Osteocyte (in vitro differentiated cells): ENCODE measurements around the gene PLD3. TPM values are rescaled to one million over a fixed set of nuclear protein-coding genes. Genes with fewer than 3 reads are reported as not detected.
A peak's percentile ranks its signal among the peaks of the same experiment; 100 is the strongest.

Experiments used
- DNase-seq: peaks from one replicate; pipeline ENCODE4 v3.0.0; 2021; ENCODE audit warnings: mixed read lengths; ENCODE audit not compliant: unreplicated experiment; ENCODE audit errors: extremely low spot score
- H3K27ac Mint-ChIP-seq: one replicate; pipeline ENCODE4 v1.8.0; 2021; ENCODE audit warnings: mild to moderate bottlenecking, mixed read lengths; ENCODE audit not compliant: unreplicated experiment
- H3K27me3 Mint-ChIP-seq: one replicate; pipeline ENCODE4 v1.8.0; 2021; ENCODE audit warnings: mixed read lengths; ENCODE audit not compliant: unreplicated experiment
- H3K36me3 Mint-ChIP-seq: one replicate; pipeline ENCODE4 v1.8.0; 2021; ENCODE audit warnings: mixed read lengths; ENCODE audit not compliant: unreplicated experiment
- H3K4me1 Mint-ChIP-seq: one replicate; pipeline ENCODE4 v1.8.0; 2021; ENCODE audit warnings: mixed read lengths; ENCODE audit not compliant: unreplicated experiment
- H3K4me3 Mint-ChIP-seq: one replicate; pipeline ENCODE4 v1.8.0; 2021; ENCODE audit warnings: mild to moderate bottlenecking, moderate library complexity, mixed read lengths; ENCODE audit not compliant: unreplicated experiment
- H3K9me3 Mint-ChIP-seq: one replicate; pipeline ENCODE4 v1.8.0; 2021; ENCODE audit warnings: mixed read lengths; ENCODE audit not compliant: unreplicated experiment
- total RNA-seq: library from RNA; stranded (reverse); gene quantifications from 2 replicates; pipeline ENCODE4 v1.2.1, GENCODE V29; 2021
- TF ChIP-seq, protein P1 (sequence below): fragments of 200-600 bp; sonication (generic); IDR thresholded peaks from 2 replicates; pipeline ENCODE4 v1.5.0; 2021; ENCODE audit warnings: antibody characterized with exemption, mild to moderate bottlenecking, moderate library complexity

PLD3 gene
- total RNA-seq, 1 donor from 2014 or later: 499 TPM

DNA sequence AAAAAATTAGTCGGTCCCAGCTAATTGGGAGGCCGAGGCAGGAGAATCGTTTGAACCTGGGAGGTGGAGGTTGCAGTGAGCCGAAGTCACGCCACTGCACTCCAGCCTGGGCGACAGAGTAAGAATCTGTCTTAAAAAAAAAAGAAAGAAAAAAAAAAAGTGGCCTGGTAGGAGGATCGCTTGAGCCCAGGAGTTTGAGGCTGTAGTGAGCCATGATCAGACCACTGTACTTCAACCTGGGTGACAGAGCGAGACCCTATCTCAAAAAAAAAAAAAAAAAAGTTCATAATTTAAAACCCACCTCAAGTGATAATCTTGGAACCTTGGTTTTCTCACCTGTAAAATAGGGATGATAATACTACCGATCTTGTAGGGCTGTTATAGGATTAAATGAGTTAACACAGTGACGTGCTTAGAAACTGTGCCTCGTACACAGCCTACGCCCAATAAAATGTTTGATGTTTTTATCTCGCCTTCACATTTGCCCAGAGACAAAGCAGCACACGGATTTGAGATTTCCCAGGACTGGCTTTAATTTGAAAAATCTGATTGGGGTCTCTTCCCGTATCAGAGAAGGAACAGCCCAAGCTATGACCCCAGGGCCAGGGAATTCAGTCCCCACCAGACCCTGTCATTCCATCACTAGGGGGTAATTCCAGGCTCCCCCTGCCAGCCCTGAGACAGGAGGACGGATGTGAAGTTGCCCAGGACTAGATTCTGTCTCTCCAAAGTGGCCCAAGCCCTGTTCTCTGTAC, 73.7 kb downstream of the PLD3 start:
- Mint-ChIP-seq H3K36me3 (peaks cover 3% of the 10 kb centered on the region), H3K4me3 (peak overlapping the region; percentile 80), H3K4me1 (peaks cover 34% of the 10 kb centered on the region), H3K27ac (peak overlapping the region; percentile 92), H3K9me3 (no peaks in the 10 kb centered on the region), H3K27me3 (no peaks in the 10 kb centered on the region)
- DNase-seq: no peak
- TF ChIP-seq, protein P1, sequence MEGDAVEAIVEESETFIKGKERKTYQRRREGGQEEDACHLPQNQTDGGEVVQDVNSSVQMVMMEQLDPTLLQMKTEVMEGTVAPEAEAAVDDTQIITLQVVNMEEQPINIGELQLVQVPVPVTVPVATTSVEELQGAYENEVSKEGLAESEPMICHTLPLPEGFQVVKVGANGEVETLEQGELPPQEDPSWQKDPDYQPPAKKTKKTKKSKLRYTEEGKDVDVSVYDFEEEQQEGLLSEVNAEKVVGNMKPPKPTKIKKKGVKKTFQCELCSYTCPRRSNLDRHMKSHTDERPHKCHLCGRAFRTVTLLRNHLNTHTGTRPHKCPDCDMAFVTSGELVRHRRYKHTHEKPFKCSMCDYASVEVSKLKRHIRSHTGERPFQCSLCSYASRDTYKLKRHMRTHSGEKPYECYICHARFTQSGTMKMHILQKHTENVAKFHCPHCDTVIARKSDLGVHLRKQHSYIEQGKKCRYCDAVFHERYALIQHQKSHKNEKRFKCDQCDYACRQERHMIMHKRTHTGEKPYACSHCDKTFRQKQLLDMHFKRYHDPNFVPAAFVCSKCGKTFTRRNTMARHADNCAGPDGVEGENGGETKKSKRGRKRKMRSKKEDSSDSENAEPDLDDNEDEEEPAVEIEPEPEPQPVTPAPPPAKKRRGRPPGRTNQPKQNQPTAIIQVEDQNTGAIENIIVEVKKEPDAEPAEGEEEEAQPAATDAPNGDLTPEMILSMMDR: no peak

DNA sequence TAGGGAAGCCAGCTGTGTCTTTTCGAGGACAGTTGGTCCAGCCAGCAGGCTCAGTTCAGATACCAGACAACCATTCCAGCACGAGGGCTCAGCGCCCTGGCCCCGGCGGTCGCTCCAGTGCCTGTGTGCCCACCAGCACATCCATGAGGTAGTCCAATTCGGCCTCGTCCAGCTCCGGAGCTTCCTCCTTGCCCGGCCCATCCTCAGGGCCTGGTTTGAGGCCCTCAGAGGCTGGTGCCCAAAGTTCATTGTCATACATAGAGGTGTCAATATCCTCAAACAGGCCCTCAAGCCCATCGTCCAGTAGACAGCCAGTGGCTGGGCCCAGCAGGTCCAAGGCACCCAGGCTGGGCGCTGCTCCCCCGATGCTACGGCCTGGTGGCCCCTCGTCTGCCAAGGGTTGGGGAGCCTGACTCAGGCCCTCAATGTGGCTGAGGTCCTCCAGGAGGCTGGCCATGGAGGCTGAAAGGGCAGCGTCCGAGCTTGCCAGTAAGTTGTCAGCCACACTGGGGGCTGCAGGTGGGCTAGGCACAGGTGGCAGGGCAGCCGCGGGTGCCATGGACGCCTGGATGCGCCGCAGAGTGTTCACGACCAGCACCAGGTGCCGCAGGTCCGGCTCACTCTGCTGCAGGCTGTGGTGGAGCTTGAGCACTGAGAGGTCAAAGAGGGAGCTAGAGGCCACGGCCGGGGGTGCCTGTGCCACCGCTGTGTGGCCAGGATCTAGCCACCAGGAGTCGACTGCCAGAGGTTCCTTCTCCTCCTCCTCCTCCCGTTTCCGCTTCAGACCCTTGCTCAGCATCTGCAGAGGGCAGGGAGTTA, 74.5 kb downstream of the PLD3 start:
- no peak overlapping the region for H3K4me3 Mint-ChIP-seq
- peak overlapping the region; percentile 92 for H3K27ac Mint-ChIP-seq
- peaks cover 3% of the 10 kb centered on the region for H3K36me3 Mint-ChIP-seq
- H3K4me1 Mint-ChIP-seq: peaks cover 32% of the 10 kb centered on the region
- TF ChIP-seq, protein P1: no peak
- DNase-seq: no peak
- no peaks in the 10 kb centered on the region for H3K27me3 Mint-ChIP-seq
- H3K9me3 Mint-ChIP-seq: no peaks in the 10 kb centered on the region

DNA sequence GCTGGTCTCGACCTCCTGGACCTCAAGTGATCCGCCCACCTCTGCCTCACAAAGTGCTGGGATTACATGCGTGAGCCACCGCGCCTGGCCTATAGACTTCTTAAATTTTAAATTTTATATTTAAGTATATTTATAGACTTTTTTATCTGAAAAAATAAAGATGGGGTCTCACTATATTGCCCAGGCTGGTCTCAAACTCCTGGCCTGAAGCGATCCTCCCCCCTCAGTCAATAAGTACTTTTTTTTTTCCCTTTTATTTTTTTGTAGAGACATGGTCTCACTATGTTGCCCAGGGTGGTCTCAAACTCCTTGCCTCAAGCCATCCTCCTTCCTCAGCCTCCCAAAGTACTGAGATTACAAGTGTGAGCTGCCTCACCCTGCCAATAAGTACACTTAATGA, 75.4 kb downstream of the PLD3 start:
- peak overlapping the region; percentile 50 for H3K4me3 Mint-ChIP-seq
- peaks cover 32% of the 10 kb centered on the region for H3K4me1 Mint-ChIP-seq
- H3K27me3 Mint-ChIP-seq: no peaks in the 10 kb centered on the region
- H3K9me3 Mint-ChIP-seq: no peaks in the 10 kb centered on the region
- DNase-seq: no peak
- TF ChIP-seq, protein P1: no peak
- peaks cover 3% of the 10 kb centered on the region for H3K36me3 Mint-ChIP-seq
- H3K27ac Mint-ChIP-seq: peak overlapping the region; percentile 79

DNA sequence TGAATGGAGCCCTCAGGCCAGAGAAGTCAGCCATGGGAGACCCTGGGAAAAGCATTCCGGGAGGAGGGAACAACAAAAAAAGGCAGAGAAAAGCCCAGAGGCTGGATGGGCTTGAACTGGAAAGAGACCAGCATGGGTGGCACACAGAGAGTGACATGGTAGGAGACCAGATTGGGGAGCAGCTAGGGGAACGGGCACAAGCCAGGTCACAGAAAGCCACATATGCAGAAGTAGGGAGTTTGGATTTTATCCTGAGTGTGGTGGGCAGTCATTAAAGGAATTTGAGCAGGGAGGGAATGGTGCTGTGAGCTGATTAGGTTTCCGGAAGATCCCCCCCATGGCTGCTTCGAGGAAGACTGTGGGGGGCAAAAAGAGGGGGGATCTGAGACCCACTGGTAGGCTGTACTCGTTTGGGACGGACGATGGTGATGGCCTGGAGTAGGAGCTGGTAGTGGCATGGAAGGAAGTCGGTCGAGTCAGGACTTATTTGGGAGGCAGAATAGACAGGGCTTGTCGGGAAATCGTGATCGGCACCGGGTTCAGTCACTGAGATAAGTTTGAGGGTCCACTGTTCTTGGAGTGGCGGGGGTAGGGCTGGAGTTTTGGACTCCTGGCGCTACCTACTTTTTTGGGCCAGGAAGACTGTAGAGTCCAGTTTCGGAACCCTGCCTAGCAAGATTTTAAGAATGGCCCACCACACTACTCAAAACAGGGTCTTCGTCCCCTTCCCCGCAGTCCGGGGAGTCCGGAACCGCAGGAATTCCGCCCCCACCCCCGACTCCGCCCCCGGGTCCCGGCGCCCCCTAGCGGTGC, 76.3 kb downstream of the PLD3 start:
- TF ChIP-seq, protein P1: no peak
- no peaks in the 10 kb centered on the region for H3K27me3 Mint-ChIP-seq
- H3K4me3 Mint-ChIP-seq: peak overlapping the region; percentile 98
- H3K36me3 Mint-ChIP-seq: peaks cover 3% of the 10 kb centered on the region
- no peaks in the 10 kb centered on the region for H3K9me3 Mint-ChIP-seq
- DNase-seq: no peak
- peaks cover 29% of the 10 kb centered on the region for H3K4me1 Mint-ChIP-seq
- H3K27ac Mint-ChIP-seq: peak overlapping the region; percentile 96
